Fibroblast of skin of right quadriceps (primary cell): ENCODE measurements around the gene BTN1A1.
"Not testable (repeated sequence)": the region's sequence is repeated elsewhere in the genome, so short reads cannot be mapped to it uniquely, and the experiment has no call there.

Source experiments
- DNase-seq: peaks from one replicate; pipeline ENCODE4 v3.0.0-alpha.2; 2013

The BTN1A1 gene

DNA sequence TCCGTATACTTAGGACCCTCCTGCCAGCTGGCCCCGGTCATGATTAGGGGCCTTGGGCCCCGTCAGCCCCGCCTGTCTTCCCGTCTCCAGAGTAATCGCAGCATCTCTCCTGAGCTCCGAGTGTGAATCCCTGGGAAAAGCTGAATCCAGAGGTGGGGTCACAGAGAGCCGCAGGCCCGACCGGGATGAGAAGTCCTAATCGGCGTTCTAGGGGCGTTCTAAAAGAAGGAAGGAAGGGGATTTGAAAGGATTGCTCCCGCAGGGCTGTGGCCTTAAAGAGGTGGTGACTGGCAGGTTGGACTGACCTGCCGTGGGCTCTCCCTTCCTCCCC, 38.4 kb downstream of the BTN1A1 start:
- DNase-seq, result no peak

DNA sequence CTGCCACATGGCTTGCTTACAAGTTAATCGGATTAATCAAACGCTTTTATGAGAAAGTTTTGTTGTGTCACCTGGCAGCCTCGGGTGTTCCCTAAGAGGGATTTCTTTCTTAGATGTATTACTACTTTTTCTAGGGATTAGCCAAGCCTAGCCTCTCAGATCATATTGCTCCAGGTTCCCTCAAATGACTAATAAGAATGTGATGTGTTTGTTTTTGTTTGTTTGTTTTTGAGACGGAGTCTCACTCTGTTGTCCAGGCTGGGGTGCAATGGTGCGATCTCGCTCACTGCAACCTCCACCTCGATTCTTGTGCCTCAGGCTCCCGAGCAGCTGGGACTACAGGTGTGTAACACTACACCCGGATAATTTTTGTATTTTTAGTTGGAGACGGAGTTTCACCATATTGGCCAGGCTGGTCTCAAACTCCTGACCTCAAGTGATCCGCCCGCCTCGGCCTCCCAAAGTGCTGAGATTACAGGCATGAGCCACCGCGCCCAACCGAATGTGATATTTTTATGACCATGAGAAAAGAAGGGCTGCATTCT, 39.0 kb downstream of the BTN1A1 start:
- DNase-seq, result no peak

GRCh38 chr6:26541579-26541978, 41.5 kb downstream of the BTN1A1 start:
- no peak for DNase-seq

DNA sequence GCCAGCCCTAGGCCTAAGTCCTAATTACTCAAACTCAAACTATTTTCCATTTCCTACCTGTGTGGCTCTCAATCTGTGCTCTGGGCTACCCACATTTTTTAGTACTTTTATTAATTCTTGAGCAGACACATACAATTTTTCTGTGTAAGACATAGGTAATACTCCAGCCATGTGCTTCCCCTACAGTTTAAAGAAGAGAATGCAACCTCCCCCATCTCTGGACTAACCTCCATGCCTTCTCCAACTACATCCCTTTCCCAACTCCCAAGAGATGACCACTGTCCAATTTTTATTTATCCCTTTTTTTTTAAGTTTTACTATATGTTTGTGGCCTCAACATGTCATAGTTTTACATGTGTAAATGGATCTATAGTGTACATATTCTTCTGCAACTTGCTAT, 43.9 kb downstream of the BTN1A1 start:
- DNase-seq, result no peak

GRCh38 chr6:26544473-26544872, 44.4 kb downstream of the BTN1A1 start:
- no peak for DNase-seq

DNA sequence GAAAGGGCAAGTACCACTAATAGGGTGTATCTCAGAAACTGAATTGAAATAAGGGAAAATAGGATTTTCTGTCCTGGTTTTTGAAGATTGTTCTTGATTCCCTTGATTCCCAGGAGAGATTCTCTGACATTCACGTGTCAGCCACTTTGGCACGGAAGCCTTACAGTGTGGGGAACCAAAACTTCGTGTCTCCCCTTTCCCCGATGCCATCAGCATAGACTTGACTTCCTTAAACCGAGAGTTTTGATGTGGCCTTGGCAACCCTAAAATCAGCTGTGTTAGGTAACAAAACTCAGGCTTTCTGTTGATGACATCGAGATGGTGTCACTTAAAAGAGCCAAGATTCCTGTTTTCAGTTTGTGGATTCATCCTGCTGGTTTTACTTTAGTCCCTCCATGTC, 45.5 kb downstream of the BTN1A1 start:
- no peak for DNase-seq

GRCh38 chr6:26547363-26547762, 47.3 kb downstream of the BTN1A1 start:
- not testable (repeated sequence) for DNase-seq

GRCh38 chr6:26550250-26550993, 50.3 kb downstream of the BTN1A1 start:
- DNase-seq, result peak; percentile 59

DNA sequence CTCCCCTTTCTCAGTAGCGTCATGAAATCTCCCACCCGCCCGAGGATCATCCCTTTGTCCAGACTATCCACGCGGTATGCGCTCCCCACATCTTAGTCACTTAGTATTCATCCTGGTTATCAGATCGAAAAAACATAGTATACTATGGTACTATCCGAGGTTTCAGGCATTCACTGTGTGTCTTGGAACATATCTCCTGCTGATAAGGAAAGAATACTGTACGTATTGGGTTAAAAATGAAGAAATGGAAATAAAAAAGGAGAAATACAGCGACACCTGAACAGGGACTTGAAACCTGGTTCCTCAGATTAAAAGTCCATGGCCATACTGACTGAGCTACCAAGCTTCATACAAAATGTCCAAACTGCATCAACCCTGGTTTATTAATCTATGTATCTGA, 52.1 kb downstream of the BTN1A1 start:
- no peak for DNase-seq

GRCh38 chr6:26552640-26553188, 52.6 kb downstream of the BTN1A1 start:
- no peak for DNase-seq

GRCh38 chr6:26553264-26553634, 53.1 kb downstream of the BTN1A1 start:
- DNase-seq, result peak; percentile 74

DNA sequence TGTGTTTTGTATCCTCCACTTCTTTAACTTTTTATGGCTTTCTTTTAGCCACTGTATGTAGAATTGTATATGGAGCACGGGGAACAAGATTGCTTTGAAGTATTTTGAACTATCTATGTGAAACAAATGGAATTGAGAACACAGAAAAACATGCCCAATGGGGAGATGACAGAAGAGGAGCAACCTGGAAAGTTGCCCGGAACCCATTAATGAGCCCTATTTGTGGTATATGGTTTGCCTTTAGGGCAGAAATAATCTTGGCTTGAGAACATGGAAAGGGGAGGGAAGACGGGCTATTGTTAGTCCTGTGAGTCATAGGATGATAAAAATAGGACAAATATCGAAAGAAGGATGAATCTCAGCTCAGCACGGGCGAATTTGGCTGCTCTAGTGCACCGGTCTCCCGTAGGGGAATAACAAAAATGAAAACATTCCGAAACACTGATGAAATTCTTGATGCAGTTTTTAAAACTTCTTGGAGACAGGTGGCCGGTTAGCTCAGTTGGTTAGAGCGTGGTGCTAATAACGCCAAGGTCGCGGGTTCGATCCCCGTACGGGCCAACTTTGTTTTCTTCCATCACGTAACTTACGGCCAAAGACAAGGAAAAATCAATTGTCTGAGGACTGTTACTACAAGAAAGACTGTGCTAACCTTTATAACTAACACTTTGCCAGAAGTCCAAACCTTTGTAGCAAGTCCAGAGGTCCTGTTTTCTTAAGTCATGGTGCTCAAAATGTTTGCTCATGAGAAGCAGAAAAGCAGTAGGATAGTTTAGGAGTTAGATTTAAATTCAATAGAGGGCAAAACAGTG, 53.7 kb downstream of the BTN1A1 start:
- DNase-seq, result peak; percentile 93

DNA sequence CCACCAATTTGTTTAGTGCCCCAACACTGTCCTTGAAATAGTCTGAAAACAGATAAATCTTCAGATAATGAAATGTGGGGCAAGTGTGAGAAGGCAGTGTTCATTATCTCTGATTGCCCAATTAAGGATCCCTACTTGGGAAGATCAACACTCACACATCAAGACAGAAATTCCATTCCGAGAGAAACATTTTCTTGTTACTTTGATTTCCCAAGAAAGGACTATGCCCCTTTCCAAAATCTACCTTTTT, 54.3 kb downstream of the BTN1A1 start:
- DNase-seq, result no peak

GRCh38 chr6:26554697-26555504, 54.8 kb downstream of the BTN1A1 start:
- DNase-seq, result peak; percentile 80

DNA sequence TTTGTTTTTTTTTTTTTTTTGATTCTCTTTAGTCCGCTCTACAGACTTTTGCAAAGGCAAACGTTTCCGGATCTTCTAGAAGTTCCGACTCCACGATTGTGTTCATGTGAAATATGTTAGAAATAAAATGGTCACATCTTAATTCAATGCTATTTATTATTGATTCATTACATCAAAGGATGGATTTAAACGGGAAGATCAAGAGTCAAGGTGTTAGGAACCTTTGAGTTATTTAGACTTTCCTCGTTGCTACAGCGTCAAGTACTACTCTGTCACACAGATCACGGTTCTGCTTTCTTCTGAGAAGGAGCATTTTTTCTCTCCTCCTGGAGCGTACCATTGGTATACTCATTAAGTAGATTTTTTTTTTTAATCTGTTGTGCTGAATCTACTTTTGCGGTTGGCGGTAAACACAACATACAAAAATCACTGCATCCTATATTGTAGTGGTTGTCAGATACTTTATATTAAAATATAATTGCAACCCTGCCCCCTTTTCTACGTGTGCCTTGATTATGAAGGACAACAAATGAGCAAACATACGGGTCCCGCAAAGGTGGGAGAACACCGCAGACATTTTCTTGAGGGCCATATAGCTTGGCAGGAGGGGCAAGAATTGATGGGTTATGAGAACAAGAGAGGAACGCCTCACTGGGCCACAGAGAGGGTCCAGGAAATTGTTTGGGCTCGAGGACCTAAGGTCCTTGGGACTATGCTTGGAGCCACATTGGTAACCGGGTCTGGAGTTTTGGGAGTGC, 55.6 kb downstream of the BTN1A1 start:
- DNase-seq, result peak; percentile 40

GRCh38 chr6:26556263-26557070, 56.4 kb downstream of the BTN1A1 start:
- peak; percentile 96 for DNase-seq
